ENCODE results near the gene PCK1.

Gene PCK1

GRCh38 chr20:57561356-57562279 lies 708 bp downstream of the PCK1 start:
- no peak for DNase-seq (ENCODE audit: low read depth)

DNA sequence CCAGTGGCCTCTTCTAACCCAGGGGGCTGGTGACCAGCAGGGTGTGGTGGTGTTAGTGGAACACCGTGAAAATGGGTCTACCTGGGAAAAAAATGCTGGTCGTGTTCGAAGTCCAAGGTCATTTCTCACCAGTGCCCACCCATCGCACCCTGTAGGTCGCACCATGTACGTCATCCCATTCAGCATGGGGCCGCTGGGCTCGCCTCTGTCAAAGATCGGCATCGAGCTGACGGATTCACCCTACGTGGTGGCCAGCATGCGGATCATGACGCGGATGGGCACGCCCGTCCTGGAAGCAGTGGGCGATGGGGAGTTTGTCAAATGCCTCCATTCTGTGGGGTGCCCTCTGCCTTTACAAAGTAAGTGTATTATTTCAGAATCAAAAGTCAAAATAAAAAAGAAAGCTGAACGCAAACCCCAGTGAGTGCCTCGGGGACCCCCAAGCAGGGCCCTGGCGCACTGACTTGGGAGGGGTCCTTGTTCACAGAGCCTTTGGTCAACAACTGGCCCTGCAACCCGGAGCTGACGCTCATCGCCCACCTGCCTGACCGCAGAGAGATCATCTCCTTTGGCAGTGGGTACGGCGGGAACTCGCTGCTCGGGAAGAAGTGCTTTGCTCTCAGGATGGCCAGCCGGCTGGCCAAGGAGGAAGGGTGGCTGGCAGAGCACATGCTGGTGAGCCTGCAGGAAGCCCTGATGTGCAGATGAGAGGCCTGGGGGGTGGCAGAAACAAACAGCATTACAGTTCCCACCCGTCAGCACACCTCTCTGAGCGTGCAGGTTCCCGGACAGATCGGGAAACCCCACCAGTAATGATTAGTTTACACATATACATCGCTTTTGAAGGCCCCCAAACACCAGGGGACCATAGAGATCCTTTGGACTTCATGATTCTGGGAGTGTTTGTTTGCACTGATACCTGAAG lies 1.9 kb downstream of the PCK1 start:
- DNase-seq (ENCODE audit: low read depth), result no peak

DNA sequence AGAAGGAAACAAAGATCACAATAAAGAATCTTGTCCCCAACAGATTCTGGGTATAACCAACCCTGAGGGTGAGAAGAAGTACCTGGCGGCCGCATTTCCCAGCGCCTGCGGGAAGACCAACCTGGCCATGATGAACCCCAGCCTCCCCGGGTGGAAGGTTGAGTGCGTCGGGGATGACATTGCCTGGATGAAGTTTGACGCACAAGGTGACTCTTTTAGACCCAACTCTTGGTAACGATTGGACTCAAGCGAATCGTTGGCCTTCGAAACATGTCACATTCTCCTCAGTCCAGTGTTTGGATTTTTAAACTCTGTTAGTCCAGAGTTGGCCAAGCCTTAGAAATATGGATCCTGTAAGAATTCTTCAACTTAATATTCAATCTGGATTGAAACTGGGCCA lies 2.6 kb downstream of the PCK1 start:
- no peak for DNase-seq (ENCODE audit: low read depth)

GRCh38 chr20:57564180-57564802 lies 3.4 kb downstream of the PCK1 start:
- DNase-seq (ENCODE audit: low read depth), result no peak

- DNase-seq (ENCODE audit: low read depth), result no peak
Measured at GRCh38 chr20:57564951-57565642, 4.2 kb downstream of the PCK1 start.

- DNase-seq (ENCODE audit: low read depth), result no peak
Measured at GRCh38 chr20:57566399-57566798, 5.5 kb downstream of the PCK1 start.

- no peak for DNase-seq (ENCODE audit: low read depth)
Measured at GRCh38 chr20:57566803-57567459, 6.0 kb downstream of the PCK1 start.

DNA sequence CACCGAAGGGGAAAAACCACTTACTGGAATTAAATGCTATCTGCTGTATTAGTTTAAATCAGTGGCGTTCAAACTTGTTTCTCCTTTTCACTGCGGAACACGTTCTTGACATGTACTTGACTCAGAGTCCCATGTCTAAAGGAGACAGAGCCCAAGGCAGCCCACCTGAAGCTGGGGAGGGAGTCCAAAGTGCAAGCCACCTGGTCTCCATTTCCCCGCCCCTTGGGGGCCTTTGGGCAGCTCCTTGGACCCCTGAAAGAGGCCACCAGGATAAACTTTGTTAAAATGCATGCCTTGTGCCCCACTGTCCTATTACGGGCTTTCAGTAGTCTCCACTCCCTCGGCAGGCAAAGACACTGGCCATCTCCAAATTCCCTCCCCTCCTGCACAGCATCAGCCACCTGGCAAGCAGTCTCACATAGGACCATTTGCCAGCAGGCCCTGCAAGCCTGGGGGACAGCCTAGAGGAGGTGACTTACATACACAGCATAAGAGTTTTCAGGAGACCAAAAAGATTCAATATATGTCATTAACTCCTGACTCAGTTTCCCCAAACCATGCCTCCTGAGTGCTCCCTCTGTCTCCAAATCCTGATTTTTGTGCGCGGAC lies 6.7 kb downstream of the PCK1 start:
- no peak for DNase-seq (ENCODE audit: low read depth)

DNA sequence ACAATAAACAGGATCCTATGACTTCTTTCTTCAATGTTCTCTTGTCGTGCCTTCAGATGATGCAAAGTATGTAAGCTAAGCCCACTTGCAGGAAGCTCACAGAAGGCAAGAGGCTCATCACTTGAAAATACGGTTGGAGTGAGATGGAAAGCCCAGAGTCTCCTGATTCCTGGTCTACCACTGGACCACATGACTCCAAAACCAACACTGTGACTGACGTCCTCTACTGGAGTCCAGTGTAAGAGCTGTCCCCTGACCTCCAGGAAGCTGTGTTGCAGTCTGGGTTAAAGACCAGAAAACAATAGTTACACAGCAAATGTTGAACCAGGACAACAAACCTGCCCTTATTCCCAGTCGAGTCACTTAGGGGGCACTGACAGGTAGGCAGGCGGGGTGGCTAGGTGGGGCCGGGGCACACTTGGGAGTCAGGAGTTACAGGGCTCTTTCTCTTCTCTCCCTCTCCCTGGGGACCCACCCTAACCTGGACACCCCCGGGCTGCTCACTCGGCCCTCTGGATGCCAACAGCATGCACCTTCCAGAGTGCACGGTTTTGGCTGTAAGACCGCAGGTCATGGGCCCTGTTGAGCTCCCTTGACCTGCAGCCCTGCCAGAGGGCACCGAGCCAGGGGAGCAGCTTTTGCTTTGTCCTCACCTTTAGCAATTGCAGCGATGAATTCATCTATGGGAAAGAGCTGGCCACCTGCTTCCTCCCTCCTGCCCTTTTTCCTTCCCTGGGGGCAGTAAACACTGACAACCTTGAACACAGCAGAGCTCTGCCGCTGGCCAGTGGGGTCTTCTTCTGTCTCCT lies 7.4 kb downstream of the PCK1 start:
- no peak for DNase-seq (ENCODE audit: low read depth)

GRCh38 chr20:57568960-57569359 lies 8.1 kb downstream of the PCK1 start:
- no peak for DNase-seq (ENCODE audit: low read depth)

DNA sequence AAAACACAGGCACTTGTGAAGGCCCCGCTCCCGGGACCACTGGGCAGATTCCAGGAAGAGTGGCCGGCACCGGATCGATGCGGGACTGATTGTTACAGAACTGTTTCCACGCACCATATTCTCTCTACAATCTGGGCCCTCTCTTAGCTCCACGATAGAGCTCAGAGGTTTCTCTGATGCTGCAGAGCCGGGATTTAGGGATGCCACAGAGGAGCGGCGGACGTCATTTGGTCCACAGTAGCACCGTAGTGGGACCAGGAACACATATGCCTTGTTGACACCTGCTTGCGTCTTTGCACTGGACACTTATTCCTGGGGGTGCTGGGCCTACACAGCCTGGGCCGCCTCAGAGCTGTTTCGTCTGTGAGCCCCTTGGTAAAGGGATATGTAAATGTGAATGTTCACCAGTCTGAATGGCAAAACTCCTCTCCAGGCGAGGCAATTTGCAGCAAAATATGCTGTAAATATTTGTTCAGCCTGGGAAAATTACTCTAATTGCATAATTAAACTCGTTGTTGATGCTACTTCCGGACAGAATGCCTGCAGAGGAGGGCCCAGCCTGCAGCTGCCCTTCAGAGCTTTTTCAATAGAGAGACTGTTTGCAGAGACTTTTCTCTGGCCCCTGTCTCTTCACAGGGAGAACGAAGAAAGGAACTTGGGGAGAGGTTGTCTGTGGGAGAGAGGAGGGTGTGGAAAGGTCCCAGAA lies 9.4 kb downstream of the PCK1 start:
- DNase-seq (ENCODE audit: low read depth), result no peak

- no peak for DNase-seq (ENCODE audit: low read depth)
Measured at GRCh38 chr20:57570920-57571319, 10.0 kb downstream of the PCK1 start.

- DNase-seq (ENCODE audit: low read depth), result no peak
Measured at GRCh38 chr20:57571782-57572416, 11.0 kb downstream of the PCK1 start.

DNA sequence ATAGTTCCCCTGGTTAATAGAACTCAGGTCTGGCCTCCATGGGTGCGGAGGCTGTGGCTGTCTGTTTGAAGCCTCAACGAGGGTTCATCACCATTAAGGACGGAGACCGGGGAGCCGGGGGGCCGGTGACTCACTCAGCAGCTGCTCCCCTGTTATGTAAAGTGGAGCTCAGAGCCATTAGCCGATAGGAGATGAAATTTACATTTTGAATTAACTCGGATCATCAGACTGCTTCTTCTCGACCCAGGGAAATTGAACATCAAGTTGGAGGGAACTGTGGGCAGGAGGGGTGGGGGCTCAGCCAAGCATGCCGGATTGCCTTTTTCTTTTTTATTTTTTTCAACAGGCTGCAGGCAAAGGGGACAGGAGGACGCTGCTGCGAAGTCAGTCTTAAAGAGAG lies 12.3 kb downstream of the PCK1 start:
- DNase-seq (ENCODE audit: low read depth), result no peak

GRCh38 chr20:57573894-57574293 lies 13.0 kb downstream of the PCK1 start:
- DNase-seq (ENCODE audit: low read depth), result no peak

DNA sequence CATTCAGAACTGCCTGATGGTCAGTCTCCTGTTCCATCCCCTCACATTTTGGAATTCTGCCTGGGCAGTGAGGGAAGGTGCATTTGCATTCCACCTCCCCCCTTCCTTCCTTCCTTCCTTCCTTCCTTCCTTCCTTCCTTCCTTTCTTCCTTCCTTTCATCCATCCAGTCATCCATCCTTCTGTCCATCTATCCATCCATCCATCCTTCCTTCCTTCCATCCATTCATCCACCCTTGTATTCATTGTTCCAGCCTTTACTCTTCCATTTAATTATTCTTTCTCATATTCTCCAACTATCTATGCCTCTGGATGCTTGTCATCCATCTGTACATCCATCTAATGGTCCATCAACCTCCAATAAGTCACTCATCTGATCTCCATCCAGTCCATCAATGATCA lies 14.0 kb downstream of the PCK1 start:
- DNase-seq (ENCODE audit: low read depth), result no peak

DNA sequence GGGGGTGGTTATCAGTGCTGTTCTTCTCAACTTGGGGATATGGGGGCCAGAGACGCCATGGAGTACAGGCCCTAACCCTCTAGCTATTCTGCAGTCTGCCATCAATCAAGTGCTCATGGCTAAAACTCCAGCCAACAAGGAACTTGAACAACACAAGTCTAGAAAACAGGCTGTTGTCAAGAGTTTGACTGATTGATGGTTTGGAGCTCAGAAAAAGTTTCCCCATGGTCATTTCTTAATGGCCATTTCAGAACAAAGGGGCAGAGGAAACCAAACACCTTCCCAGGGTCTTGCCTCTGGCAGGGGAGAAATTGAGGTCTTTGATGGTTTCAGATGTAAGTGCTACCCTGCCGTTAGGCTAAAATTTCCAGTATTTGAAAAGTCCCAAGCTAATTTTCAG lies 15.1 kb downstream of the PCK1 start:
- no peak for DNase-seq (ENCODE audit: low read depth)

GRCh38 chr20:57576617-57577550 lies 16.0 kb downstream of the PCK1 start:
- no peak for DNase-seq (ENCODE audit: low read depth)
